HEK293T (cell line): ENCODE results near the gene ZNF324.

Source experiments
- CTCF ChIA-PET: fragments of 350-600 bp; formaldehyde crosslinking; extraction: SDS; loops from one replicate; lab custom pipeline; 2021; ENCODE audit warnings: antibody characterized with exemption, inconsistent platforms; lab: Yijun Ruan, JAX
- POLR2A ChIA-PET: fragments of 350-600 bp; formaldehyde crosslinking; extraction: SDS; loops from one replicate; lab custom pipeline; 2020; ENCODE audit warnings: antibody characterized with exemption, inconsistent platforms; lab: Yijun Ruan, JAX
- DNase-seq: peaks from one replicate; pipeline ENCODE4 v3.0.0; 2012; ENCODE audit warnings: mixed read lengths; ENCODE audit errors: extremely low spot score
- ARNT ChIP-seq: fragments of 450-650 bp; IDR thresholded peaks from 2 replicates; pipeline ENCODE4 v1.6.1; 2017; ENCODE audit warnings: mild to moderate bottlenecking
- BHLHE40 ChIP-seq: fragments of 450-650 bp; IDR thresholded peaks from 2 replicates; pipeline ENCODE4 v1.6.1; 2016; ENCODE audit warnings: mild to moderate bottlenecking, moderate library complexity, borderline replicate concordance
- CTBP1 ChIP-seq: fragments of 450-650 bp; IDR thresholded peaks from 2 replicates; pipeline ENCODE4 v1.6.1; 2016; ENCODE audit warnings: borderline replicate concordance
- ELF4 ChIP-seq: fragments of 450-650 bp; IDR thresholded peaks from 2 replicates; pipeline ENCODE4 v1.6.1; 2017; ENCODE audit warnings: antibody characterized with exemption
- FOXA1 ChIP-seq: fragments of 450-650 bp; IDR thresholded peaks from 2 replicates; pipeline ENCODE4 v1.6.1; 2016; ENCODE audit warnings: mild to moderate bottlenecking
- FOXK2 ChIP-seq: fragments of 450-650 bp; IDR thresholded peaks from 2 replicates; pipeline ENCODE4 v1.6.1; 2016; ENCODE audit warnings: mild to moderate bottlenecking
- FOXM1 ChIP-seq: fragments of 450-650 bp; IDR thresholded peaks from 2 replicates; pipeline ENCODE4 v1.6.1; 2017; ENCODE audit warnings: mild to moderate bottlenecking, borderline replicate concordance
- HDGF ChIP-seq: fragments of 450-650 bp; IDR thresholded peaks from 2 replicates; pipeline ENCODE4 v1.6.1; 2017; ENCODE audit warnings: antibody characterized with exemption, borderline replicate concordance
- L3MBTL2 ChIP-seq: fragments of 450-650 bp; conservative IDR thresholded peaks from 2 replicates; pipeline ENCODE4 v1.6.1; 2016; ENCODE audit warnings: mild to moderate bottlenecking
- LEF1 ChIP-seq: fragments of 450-650 bp; IDR thresholded peaks from 2 replicates; pipeline ENCODE4 v1.6.1; 2017; ENCODE audit warnings: mild to moderate bottlenecking, borderline replicate concordance
- NFRKB ChIP-seq: fragments of 450-650 bp; IDR thresholded peaks from 2 replicates; pipeline ENCODE4 v1.6.1; 2016; ENCODE audit warnings: mild to moderate bottlenecking, moderate library complexity
- SP1 ChIP-seq: fragments of 450-650 bp; IDR thresholded peaks from 2 replicates; pipeline ENCODE4 v1.6.1; 2017
- SUZ12 ChIP-seq: fragments of 450-650 bp; IDR thresholded peaks from 2 replicates; pipeline ENCODE4 v1.6.1; 2016; ENCODE audit warnings: mild to moderate bottlenecking
- TARDBP ChIP-seq: fragments of 450-650 bp; IDR thresholded peaks from 2 replicates; pipeline ENCODE4 v1.6.1; 2016
- ZNF384 ChIP-seq: fragments of 450-650 bp; IDR thresholded peaks from 2 replicates; pipeline ENCODE4 v1.6.1; 2016
- TF ChIP-seq, protein P1 (sequence below): fragments of 450-650 bp; IDR thresholded peaks from 2 replicates; pipeline ENCODE4 v1.6.1; 2016

The ZNF324 gene

DNA sequence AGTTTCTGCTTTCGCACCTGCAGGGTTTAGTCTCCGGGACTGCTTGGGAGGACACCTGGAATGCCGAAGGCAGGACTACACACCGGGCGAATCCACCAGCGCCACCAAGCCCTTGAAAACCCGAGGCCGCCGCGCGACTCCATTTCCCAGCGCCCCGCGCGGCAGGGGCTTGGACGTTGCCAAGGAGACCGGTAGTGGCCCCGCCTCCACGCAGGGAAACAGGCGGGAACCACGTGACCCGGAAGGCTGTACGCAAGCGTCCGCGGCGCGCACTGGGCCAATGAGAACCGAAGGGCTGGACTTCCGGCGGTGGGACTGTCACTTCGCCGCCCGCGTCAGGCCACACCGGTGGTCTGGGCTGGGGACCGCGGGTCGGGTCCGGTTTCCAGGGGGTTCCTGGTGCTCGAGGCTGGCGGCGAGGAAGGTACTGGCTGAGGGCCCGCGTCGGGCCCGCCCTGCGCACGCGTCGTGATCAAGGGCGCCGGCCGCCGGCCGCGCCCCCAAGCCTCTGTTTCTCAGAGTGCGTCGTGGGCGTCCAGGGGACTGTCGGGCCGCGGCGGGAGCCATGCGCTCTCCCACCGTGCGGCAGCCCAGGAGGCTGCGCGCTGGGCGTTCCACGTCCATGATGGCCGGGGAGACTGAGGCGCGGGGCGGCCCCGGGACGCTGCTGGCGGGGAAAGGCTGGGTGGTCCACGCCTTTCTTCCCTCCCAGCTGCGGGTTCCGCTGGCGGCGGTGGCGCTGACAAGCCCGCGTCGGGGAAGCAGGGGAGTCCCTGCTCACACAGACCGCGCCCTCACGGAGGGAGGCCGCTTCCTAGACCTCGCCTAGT lies at the start of gene ZNF324:
Gene ZNF324, plus strand, starts transcription at position 321 of the 830 bp plus-strand sequence. CDS start 2,106 bp downstream, outside the sequence.
- DNase-seq: peak; percentile 97
- POLR2A ChIA-PET: interaction anchor here (0.9 to 1.7 kb wide), 4 partner anchors 9 to 53 kb away, joined by 3 to 4 read pairs (median 4); partner anchors contain the start of genes ZBTB45, ZNF324B and ZNF446
- CTCF ChIA-PET: no interaction called here
- TF ChIP-seq ARNT (no peak), SUZ12 (no peak), HDGF (no peak), FOXK2 (no peak), FOXA1 (no peak), BHLHE40 (no peak), CTBP1 (no peak), FOXM1 (no peak), ELF4 (peak; percentile 79), NFRKB (no peak), TARDBP (no peak), ZNF384 (no peak), L3MBTL2 (peak; percentile 82), SP1 (no peak)
- TF ChIP-seq, protein P1, sequence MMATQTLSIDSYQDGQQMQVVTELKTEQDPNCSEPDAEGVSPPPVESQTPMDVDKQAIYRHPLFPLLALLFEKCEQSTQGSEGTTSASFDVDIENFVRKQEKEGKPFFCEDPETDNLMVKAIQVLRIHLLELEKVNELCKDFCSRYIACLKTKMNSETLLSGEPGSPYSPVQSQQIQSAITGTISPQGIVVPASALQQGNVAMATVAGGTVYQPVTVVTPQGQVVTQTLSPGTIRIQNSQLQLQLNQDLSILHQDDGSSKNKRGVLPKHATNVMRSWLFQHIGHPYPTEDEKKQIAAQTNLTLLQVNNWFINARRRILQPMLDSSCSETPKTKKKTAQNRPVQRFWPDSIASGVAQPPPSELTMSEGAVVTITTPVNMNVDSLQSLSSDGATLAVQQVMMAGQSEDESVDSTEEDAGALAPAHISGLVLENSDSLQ: 0 out of 2 replicates have a peak, but pooled peaks have one; percentile 29

DNA sequence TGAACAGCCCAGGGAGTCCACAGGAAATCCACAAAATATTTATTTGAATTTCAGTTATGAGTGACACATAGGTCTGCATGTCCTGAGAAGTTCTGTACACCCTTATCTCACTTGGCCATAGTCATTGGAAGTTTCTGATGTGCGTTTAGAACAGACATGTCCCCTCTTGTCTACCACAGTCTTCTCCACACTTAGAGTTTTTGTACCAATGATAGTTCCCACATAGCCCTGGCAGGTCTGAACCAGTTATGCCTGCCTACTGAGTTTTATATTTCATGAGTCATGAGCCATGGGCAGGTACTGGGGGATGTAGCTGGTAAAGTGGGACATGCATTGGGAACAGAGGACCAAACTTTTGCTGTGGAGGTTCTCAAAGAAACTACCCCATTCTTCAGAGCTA lies 38.3 kb upstream of the ZNF324 start:
- TF ChIP-seq LEF1 (no peak), SP1 (no peak), BHLHE40 (no peak), NFRKB (no peak), L3MBTL2 (no peak), TARDBP (no peak), ZNF384 (no peak), HDGF (no peak), FOXK2 (no peak), ARNT (no peak), FOXA1 (no peak), CTBP1 (no peak)
- TF ChIP-seq, protein P1: no peak
- ChIA-PET POLR2A (no interaction called here), CTCF (no interaction called here)
- DNase-seq: no peak

DNA sequence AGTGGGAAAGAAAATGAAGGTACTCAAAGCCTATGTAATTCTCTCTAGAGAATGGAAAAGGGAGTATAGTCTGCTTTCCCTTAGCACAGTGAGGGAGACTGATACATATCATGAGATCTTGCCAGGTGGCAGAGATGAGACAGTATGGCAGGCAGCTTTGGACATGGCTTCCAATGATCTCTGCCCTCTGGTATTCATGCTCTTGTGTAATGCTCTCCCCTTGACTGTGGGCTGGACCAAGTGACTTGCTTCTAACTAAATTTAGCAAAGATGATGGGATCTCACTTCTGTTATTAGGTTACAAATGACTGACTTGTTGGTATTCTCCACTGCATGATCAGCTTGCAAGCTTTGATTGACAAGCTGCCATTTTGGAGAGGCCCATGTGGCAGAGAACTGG lies 37.1 kb upstream of the ZNF324 start:
- POLR2A ChIA-PET: interaction anchor here (0.6 kb wide), 1 partner anchor 13 kb away, joined by 3 read pairs; no protein-coding TSS in a partner anchor
- CTCF ChIA-PET: no interaction called here
- no peak for DNase-seq
- TF ChIP-seq, protein P1: peak; percentile 19; the same call in 1 of the 2 replicates
- no peak for TF ChIP-seq ELF4
- no peak for TF ChIP-seq FOXM1

DNA sequence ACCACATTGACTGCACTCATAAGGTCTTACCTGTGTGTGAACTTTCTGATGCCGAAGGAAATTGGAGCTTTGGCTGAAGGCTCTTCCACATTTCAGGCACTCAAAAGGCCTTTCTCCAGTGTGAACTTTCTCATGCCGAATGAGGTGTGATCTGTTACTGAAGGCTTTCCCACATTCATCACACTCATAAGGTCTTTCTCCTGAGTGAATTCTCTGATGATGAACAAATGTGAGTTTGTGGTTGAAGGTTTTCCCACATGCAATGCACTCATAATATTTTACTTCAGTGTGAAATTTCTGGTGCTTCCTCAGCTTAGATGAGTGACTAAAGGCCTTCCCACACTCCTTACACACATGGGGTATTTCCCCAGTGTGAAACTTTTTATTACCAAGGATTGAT lies 32.7 kb upstream of the ZNF324 start:
- ChIA-PET CTCF (no interaction called here), POLR2A (interaction anchor here (1.5 kb wide), 1 partner anchor 26 kb away, joined by 4 read pairs; the partner anchor contains the start of gene ZNF584)
- TF ChIP-seq LEF1 (no peak), ARNT (no peak), FOXM1 (no peak), NFRKB (no peak), TARDBP (no peak), ELF4 (no peak), FOXK2 (no peak), ZNF384 (no peak), SUZ12 (no peak), HDGF (no peak), SP1 (no peak), L3MBTL2 (no peak), CTBP1 (no peak), BHLHE40 (no peak), FOXA1 (no peak)
- TF ChIP-seq, protein P1: no peak
- DNase-seq: no peak

DNA sequence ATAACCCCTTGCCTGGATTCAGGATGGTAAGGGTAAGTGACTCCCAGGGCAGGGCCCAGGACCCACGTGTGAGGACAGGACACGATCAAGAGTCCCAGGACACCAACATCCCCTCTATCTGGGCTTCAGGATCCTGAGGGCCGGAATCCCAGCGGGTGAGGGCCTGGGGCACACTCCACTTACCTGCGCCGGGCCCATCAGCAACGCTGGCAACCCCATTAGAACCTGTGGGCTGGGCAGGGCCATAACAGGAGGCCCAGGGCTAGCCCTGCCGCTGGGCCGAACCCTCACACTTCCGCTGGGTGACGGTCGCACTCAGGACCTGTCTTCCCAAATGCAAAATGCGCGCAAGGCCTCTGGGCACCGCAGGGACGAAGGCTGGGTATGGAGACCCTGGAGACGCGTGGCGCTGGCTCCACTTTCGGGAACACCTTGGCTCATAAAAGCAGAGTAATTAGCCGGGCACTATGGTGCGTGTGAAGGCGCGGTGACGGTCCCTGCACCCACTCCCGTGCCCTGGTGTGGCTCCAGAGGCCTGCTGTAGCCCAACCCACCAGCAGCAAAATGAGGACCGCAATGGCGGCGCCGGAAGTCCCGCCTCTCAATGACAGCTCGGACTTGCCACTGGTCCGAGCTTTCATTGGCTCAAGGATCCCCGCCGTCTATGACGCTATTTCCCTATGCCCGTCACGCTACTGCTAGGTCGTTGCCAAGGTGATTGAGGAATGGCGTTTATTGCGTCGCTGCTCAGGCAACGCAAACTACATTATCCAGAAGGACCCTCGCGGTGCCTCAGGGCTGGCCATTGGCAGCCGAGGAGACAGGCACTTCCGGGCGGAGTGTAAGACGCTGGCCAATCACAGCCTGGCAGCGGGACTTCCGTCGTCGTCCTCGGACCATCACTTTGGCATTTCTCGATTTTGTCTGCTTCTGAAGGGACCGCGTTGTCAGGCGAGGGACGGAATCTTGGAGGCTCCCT lies 27.0 kb upstream of the ZNF324 start, which contains the start of gene ZNF132:
Gene ZNF132, minus strand, starts transcription at position 578 of the 979 bp plus-strand sequence. Its CDS starts 332 bp downstream, at position 246.
- no peak for DNase-seq
- ChIA-PET POLR2A (no interaction called here), CTCF (no interaction called here)
- TF ChIP-seq ELF4 (no peak), FOXK2 (no peak), LEF1 (no peak), FOXM1 (no peak), L3MBTL2 (no peak), NFRKB (no peak), FOXA1 (no peak), ZNF384 (no peak), CTBP1 (no peak), BHLHE40 (no peak), TARDBP (no peak), SUZ12 (no peak), HDGF (no peak), ARNT (no peak), SP1 (no peak)
- TF ChIP-seq, protein P1: no peak
